Ishikawa (cell line): ENCODE measurements around the gene ST7.

Experiments used
- CREB1 ChIP-seq: IDR thresholded peaks from 2 replicates; pipeline ENCODE4 v1.6.1; 2012; ENCODE audit warnings: low read depth
- EP300 ChIP-seq: IDR thresholded peaks from 2 replicates; pipeline ENCODE4 v1.6.1; 2012; ENCODE audit warnings: borderline replicate concordance
- MAX ChIP-seq: IDR thresholded peaks from 2 replicates; pipeline ENCODE4 v1.6.1; 2012
- NFIC ChIP-seq: IDR thresholded peaks from 2 replicates; pipeline ENCODE4 v1.6.1; 2012
- RAD21 ChIP-seq: IDR thresholded peaks from 2 replicates; pipeline ENCODE4 v1.6.1; 2012; ENCODE audit warnings: low read depth
- TAF1 ChIP-seq: IDR thresholded peaks from 2 replicates; pipeline ENCODE4 v1.6.1; 2012; ENCODE audit warnings: low read depth, mild to moderate bottlenecking
- TCF12 ChIP-seq: IDR thresholded peaks from 2 replicates; pipeline ENCODE4 v1.6.1; 2012; ENCODE audit warnings: low read depth
- TEAD4 ChIP-seq: IDR thresholded peaks from 2 replicates; pipeline ENCODE4 v1.6.1; 2012
- YY1 ChIP-seq: IDR thresholded peaks from 2 replicates; pipeline ENCODE4 v1.6.1; 2012; ENCODE audit warnings: low read depth
- ZBTB7A ChIP-seq: IDR thresholded peaks from 2 replicates; pipeline ENCODE4 v1.6.1; 2012; ENCODE audit warnings: low read depth
- TF ChIP-seq, protein P1 (sequence below): IDR thresholded peaks from 2 replicates; pipeline ENCODE4 v1.6.1; 2012; ENCODE audit warnings: low read depth, mild to moderate bottlenecking
- TF ChIP-seq, protein P2 (sequence below): IDR thresholded peaks from 2 replicates; pipeline ENCODE4 v1.6.1; 2012

GRCh38 chr7:117001283-117001682, 48.0 kb downstream of the ST7 start:
- TF ChIP-seq EP300, result no peak
- TF ChIP-seq TAF1, result no peak
- no peak for TF ChIP-seq TCF12
- TF ChIP-seq, protein P1, sequence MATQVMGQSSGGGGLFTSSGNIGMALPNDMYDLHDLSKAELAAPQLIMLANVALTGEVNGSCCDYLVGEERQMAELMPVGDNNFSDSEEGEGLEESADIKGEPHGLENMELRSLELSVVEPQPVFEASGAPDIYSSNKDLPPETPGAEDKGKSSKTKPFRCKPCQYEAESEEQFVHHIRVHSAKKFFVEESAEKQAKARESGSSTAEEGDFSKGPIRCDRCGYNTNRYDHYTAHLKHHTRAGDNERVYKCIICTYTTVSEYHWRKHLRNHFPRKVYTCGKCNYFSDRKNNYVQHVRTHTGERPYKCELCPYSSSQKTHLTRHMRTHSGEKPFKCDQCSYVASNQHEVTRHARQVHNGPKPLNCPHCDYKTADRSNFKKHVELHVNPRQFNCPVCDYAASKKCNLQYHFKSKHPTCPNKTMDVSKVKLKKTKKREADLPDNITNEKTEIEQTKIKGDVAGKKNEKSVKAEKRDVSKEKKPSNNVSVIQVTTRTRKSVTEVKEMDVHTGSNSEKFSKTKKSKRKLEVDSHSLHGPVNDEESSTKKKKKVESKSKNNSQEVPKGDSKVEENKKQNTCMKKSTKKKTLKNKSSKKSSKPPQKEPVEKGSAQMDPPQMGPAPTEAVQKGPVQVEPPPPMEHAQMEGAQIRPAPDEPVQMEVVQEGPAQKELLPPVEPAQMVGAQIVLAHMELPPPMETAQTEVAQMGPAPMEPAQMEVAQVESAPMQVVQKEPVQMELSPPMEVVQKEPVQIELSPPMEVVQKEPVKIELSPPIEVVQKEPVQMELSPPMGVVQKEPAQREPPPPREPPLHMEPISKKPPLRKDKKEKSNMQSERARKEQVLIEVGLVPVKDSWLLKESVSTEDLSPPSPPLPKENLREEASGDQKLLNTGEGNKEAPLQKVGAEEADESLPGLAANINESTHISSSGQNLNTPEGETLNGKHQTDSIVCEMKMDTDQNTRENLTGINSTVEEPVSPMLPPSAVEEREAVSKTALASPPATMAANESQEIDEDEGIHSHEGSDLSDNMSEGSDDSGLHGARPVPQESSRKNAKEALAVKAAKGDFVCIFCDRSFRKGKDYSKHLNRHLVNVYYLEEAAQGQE, result no peak
- no peak for TF ChIP-seq NFIC
- TF ChIP-seq ZBTB7A, result no peak
- TF ChIP-seq RAD21, result no peak
- no peak for TF ChIP-seq CREB1
- no peak for TF ChIP-seq MAX
- TF ChIP-seq TEAD4, result no peak
- no peak for TF ChIP-seq YY1
- TF ChIP-seq, protein P2, sequence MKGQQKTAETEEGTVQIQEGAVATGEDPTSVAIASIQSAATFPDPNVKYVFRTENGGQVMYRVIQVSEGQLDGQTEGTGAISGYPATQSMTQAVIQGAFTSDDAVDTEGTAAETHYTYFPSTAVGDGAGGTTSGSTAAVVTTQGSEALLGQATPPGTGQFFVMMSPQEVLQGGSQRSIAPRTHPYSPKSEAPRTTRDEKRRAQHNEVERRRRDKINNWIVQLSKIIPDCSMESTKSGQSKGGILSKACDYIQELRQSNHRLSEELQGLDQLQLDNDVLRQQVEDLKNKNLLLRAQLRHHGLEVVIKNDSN, result no peak
